ENCODE results near the gene AZGP1. TPM values are rescaled to one million over a fixed set of nuclear protein-coding genes. Genes with fewer than 3 reads are reported as not detected.

The AZGP1 gene
- total RNA-seq, 2 donors from 2014 or later: 1,167 to 4,716 TPM

DNA sequence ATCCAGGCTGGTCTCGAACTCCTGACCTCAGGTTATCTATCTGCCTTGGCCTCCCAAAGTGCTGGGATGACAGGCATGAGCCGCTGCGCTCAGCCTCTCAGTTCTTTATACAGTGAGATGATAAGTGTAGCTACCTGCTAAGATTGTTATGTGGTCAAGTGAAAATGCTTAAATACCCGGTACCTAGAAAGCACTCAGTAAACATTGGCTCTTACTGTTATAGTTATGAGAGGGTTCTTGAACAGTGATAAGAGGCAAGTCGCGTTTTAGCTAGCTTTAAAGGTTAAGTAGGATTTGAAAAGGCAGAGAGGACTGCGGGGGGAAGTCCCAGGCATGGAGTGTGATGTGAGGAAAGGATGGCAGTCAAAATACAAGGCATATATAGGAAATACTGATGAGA lies 44.1 kb upstream of the AZGP1 start:
- Histone ChIP-seq H3K4me3 (no peak overlapping the region), H3K4me1 (replicated peaks) (peaks cover 26% of the 10 kb centered on the region), H3K9me3 (no peaks in the 10 kb centered on the region), H3K27ac (peak overlapping the region; percentile 99 to 100), H3K27me3 (replicated peaks; ENCODE audit: insufficient read depth) (no peaks in the 10 kb centered on the region), H3K36me3 (peaks cover 6 to 8% of the 10 kb centered on the region in 2 donors)
- 60% methylated on average over 7 of the region's 7 CpGs for WGBS
- no peak for TF ChIP-seq POLR2A (IDR thresholded peaks at IDR 0.05)
- TF ChIP-seq, protein P1, sequence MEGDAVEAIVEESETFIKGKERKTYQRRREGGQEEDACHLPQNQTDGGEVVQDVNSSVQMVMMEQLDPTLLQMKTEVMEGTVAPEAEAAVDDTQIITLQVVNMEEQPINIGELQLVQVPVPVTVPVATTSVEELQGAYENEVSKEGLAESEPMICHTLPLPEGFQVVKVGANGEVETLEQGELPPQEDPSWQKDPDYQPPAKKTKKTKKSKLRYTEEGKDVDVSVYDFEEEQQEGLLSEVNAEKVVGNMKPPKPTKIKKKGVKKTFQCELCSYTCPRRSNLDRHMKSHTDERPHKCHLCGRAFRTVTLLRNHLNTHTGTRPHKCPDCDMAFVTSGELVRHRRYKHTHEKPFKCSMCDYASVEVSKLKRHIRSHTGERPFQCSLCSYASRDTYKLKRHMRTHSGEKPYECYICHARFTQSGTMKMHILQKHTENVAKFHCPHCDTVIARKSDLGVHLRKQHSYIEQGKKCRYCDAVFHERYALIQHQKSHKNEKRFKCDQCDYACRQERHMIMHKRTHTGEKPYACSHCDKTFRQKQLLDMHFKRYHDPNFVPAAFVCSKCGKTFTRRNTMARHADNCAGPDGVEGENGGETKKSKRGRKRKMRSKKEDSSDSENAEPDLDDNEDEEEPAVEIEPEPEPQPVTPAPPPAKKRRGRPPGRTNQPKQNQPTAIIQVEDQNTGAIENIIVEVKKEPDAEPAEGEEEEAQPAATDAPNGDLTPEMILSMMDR (IDR thresholded peaks at IDR 0.05): no peak
- no peak for TF ChIP-seq POLR2AphosphoS5 (IDR thresholded peaks at IDR 0.05)
- intact Hi-C loops (cut with DNase I): no loop called here
- DNase-seq (ENCODE audit: low spot score): no peak

DNA sequence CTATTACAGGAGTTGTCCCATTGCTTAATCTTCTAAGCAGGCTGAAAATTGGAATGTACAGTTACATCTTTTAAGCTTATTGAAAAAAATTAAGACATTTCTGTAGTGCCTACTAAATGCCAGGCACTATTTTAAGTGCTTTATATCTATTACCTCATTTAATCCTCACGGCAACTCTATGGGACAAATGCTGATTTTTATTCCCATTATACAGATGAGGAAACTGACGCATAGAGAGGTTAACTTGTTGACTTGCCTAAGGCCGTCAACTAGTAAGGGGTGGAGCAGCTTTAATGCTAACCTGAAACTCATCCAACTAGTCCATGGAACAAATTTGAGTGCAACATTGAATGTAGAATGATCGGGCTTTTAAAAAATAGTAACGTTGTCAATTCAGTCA lies 42.0 kb upstream of the AZGP1 start:
- TF ChIP-seq POLR2A (IDR thresholded peaks at IDR 0.05) (no peak), POLR2AphosphoS5 (IDR thresholded peaks at IDR 0.05) (no peak)
- TF ChIP-seq, protein P1 (IDR thresholded peaks at IDR 0.05): no peak
- H3K27me3 ChIP-seq (replicated peaks; ENCODE audit: insufficient read depth): no peaks in the 10 kb centered on the region
- H3K4me1 ChIP-seq (replicated peaks): peaks cover 20% of the 10 kb centered on the region
- no peak for DNase-seq (ENCODE audit: low spot score)
- peak overlapping the region in 1 of 2 donors; percentile 82 for H3K4me3 ChIP-seq
- intact Hi-C loops (cut with DNase I): no loop called here
- 78% methylated on average over 5 of the region's 5 CpGs for WGBS
- H3K27ac ChIP-seq: peak overlapping the region; percentile 99 to 100
- H3K9me3 ChIP-seq: no peaks in the 10 kb centered on the region
- H3K36me3 ChIP-seq: no peaks in the 10 kb centered on the region

DNA sequence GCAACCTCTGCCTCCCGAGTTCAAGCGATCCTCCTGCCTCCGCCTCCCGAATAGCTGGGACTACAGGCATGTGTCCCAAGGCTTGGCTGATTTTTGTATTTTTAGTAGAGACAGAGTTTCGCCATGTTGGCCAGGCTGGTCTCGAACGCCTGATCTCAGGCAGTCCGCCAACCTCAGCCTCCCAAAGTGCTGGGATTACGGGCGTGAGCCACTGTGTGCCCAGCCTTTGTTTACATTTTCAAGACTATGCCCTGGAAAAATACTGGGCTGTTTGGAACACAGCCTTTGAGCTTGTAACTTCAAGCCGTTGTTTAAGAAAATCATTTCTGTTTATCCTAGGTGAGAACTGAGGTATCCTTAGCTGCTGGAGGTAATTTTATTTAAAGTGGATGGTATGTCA lies 41.5 kb upstream of the AZGP1 start:
- peak; percentile 84 for DNase-seq (ENCODE audit: low spot score)
- intact Hi-C loops (cut with DNase I): no loop called here
- 36% methylated on average over 11 of the region's 11 CpGs for WGBS
- Histone ChIP-seq H3K36me3 (no peaks in the 10 kb centered on the region), H3K4me3 (peak overlapping the region; percentile 82 to 100), H3K4me1 (replicated peaks) (peaks cover 20% of the 10 kb centered on the region), H3K27me3 (replicated peaks; ENCODE audit: insufficient read depth) (no peaks in the 10 kb centered on the region), H3K27ac (peak overlapping the region; percentile 99 to 100), H3K9me3 (no peaks in the 10 kb centered on the region)
- TF ChIP-seq, protein P1 (IDR thresholded peaks at IDR 0.05): no peak
- peak; percentile 94 for TF ChIP-seq POLR2AphosphoS5 (IDR thresholded peaks at IDR 0.05)

DNA sequence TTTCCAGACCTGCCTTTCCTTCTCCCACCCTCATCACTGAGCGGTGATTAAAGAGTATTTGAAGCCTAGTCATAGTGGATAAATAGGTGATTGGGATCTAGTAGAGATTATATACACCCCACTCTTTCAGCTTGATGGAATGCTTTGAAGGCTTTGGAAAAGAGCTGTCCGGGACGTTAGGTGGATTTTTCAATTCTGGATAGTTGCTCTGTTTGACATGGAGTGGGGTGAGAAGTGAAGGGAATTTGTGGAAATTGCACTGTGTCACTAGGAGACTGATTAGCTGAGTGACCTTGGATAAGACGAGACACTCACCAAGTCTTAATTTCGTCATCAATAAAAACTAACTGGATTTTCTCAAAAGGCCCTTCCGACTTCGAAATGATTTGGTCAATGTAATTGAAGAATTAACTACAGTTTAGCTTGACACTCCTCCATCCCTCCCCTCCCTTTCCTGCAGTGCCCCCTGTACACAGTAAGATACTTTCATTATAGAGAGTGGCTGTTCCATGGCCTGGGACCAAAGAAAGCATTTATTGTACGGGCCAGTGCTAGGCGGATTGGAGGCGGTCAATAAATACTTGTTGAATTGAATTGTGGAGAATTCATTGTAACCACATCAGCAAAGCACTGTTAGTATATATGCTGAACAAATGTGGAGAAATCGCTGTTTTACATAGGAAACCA lies 40.5 kb upstream of the AZGP1 start:
- peak overlapping the region; percentile 82 to 100 for H3K4me3 ChIP-seq
- DNase-seq (ENCODE audit: low spot score): peak; percentile 49
- intact Hi-C loops (cut with DNase I): no loop called here
- no peaks in the 10 kb centered on the region for H3K27me3 ChIP-seq (replicated peaks; ENCODE audit: insufficient read depth)
- TF ChIP-seq, protein P1 (IDR thresholded peaks at IDR 0.05): no peak
- TF ChIP-seq POLR2AphosphoS5 (IDR thresholded peaks at IDR 0.05) (peak; percentile 55), POLR2A (IDR thresholded peaks at IDR 0.05) (no peak)
- peaks cover 13% of the 10 kb centered on the region for H3K4me1 ChIP-seq (replicated peaks)
- 12% methylated on average over 11 of the region's 11 CpGs for WGBS
- no peaks in the 10 kb centered on the region for H3K36me3 ChIP-seq
- H3K27ac ChIP-seq: peak overlapping the region; percentile 99 to 100
- H3K9me3 ChIP-seq: no peaks in the 10 kb centered on the region
